HG03060 (cell line): Measurements from ENCODE around the gene HLA-DRA.

Experiments
- ATAC-seq: cut with Tn5 transposase; IDR thresholded peaks from one replicate; pipeline ENCODE4 v1.9.1; 2021; ENCODE audit warnings: low read depth, moderate number of reproducible peaks; ENCODE audit not compliant: unreplicated experiment

Gene HLA-DRA

GRCh38 chr6:32473376-32474348, 34.0 kb downstream of the HLA-DRA start:
- ATAC-seq: peak; percentile 92

GRCh38 chr6:32475392-32476206, 35.9 kb downstream of the HLA-DRA start:
- ATAC-seq: no peak

- no peak for ATAC-seq
Observed at GRCh38 chr6:32483968-32484613, 44.4 kb downstream of the HLA-DRA start.

- ATAC-seq: no peak
Observed at GRCh38 chr6:32484614-32484998, 44.9 kb downstream of the HLA-DRA start.

- no peak for ATAC-seq
Observed at GRCh38 chr6:32488083-32488482, 48.4 kb downstream of the HLA-DRA start.

- no peak for ATAC-seq
Observed at GRCh38 chr6:32491700-32492099, 52.0 kb downstream of the HLA-DRA start.

- no peak for ATAC-seq
Observed at GRCh38 chr6:32492351-32492750, 52.7 kb downstream of the HLA-DRA start.
